Lung (tissue), 12 donors: ENCODE data around the gene KCNH6. TPM values are rescaled to one million over a fixed set of nuclear protein-coding genes. Genes with fewer than 3 reads are reported as not detected.

Experiments
- ATAC-seq: fragments of 200-7000 bp; cut with Tn5 transposase; one replicate; pipeline ENCODE4 v1.9.1; 2020; ENCODE audit warnings: moderate number of reproducible peaks; ENCODE audit not compliant: insufficient read depth, low FRiP score
- DNase-seq, 3 donors: peaks; one replicate each; pipeline ENCODE4 v3.0.0-alpha.2; 2013 to 2017
- H3K27ac ChIP-seq, 2 donors: one replicate each; pipeline ENCODE4 v1.5.1; 2013; ENCODE audit warnings: mild to moderate bottlenecking in 2 of 2, moderate library complexity in 2 of 2, control low read depth in 1 of 2, inconsistent platforms in 1 of 2, low read depth in 1 of 2, low read length in 1 of 2
- H3K27me3 ChIP-seq, 3 donors: one replicate each; pipeline ENCODE4 v1.5.1; 2013; ENCODE audit warnings: low read length in 2 of 3; ENCODE audit not compliant: control insufficient read depth in 3 of 3, insufficient read depth in 3 of 3
- H3K36me3 ChIP-seq, 4 donors: one replicate each; pipeline ENCODE4 v1.5.1; 2013; ENCODE audit warnings: low read length in 4 of 4, mild to moderate bottlenecking in 1 of 4, moderate library complexity in 1 of 4; ENCODE audit not compliant: control insufficient read depth in 4 of 4, insufficient read depth in 4 of 4
- H3K4me1 ChIP-seq, 5 donors: one replicate each; pipeline ENCODE4 v1.5.1; 2013; ENCODE audit warnings: low read length in 5 of 5, mild to moderate bottlenecking in 2 of 5, moderate library complexity in 1 of 5; ENCODE audit not compliant: control insufficient read depth in 5 of 5, insufficient read depth in 5 of 5
- H3K4me3 ChIP-seq: one replicate; pipeline ENCODE4 v1.5.1; 2013; ENCODE audit warnings: mild to moderate bottlenecking, control low read depth, moderate library complexity
- H3K9ac ChIP-seq, 2 donors: one replicate each; pipeline ENCODE4 v1.5.1; 2013; ENCODE audit warnings: low read length in 2 of 2, control low read depth in 1 of 2; ENCODE audit not compliant: insufficient read depth in 1 of 2
- H3K9me3 ChIP-seq, 4 donors: one replicate each; pipeline ENCODE4 v1.5.1; 2013; ENCODE audit warnings: low read length in 3 of 4, mild to moderate bottlenecking in 1 of 4, moderate library complexity in 1 of 4; ENCODE audit not compliant: control insufficient read depth in 4 of 4, insufficient read depth in 3 of 4
- WGBS, 2 donors: extraction: QIAGEN DNeasy Blood & Tissue Kit; methylation state at CpG; one replicate each; pipeline ENCODE4 v1.1.7; 2013; 5-methylcytosine and 5-hydroxymethylcytosine counted together
- polyA plus RNA-seq, 2 donors: library from polyadenylated mRNA; stranded (reverse); fragments of 200-250 nt; gene quantifications; one replicate each; pipeline ENCODE4 v1.2.1, GENCODE V29; 2013
- total RNA-seq, 2 donors: library from RNA; depleted of rRNA in 1 of 2; stranded (reverse); fragments of >200 nt in 1 of 2; gene quantifications; one replicate each; pipeline ENCODE4 v1.2.1, GENCODE V29; 2014 to 2021
- TF ChIP-seq, protein P1 (sequence below): IDR thresholded peaks from 2 replicates; pipeline ENCODE4 v1.5.1; 2012; ENCODE audit warnings: mild to moderate bottlenecking; ENCODE audit errors: control extremely low read depth, extremely low read depth
- donor health status: control.
- donor health status: control.
- donor health status: Bipolar disorder and iron deficiency.
- donor health status: healthy.
- donor health status: DM: yes; HTN: yes; CAD: no.

KCNH6 gene
- total and polyA plus RNA-seq, 4 donors = 0.05 to 1.6 (median 0.31) TPM

DNA sequence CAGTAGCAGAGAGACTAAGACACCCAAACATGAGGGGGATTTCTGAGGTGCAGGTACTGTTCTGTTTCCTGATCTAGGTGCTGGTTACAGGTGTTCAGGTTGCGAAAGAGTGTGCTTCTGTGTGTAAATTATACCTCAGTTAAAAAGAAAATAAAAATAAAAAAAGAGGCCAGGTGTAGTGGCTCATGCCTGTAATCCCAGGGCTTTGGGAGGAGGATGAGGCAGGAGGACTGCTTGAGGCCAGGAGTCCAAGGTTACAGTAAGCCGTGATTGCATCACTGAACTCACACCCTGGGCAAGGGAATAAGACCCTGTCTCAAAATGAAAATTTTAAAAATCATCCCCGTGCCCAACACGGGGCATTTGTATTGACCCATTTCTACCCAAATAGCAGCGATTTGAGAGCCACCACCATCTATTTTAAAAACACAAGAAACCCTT is 23.9 kb downstream of the KCNH6 start:
- ATAC-seq (no peak), DNase-seq (no peak)
- Histone ChIP-seq H3K9me3 (no peaks in the 10 kb centered on the region), H3K9ac (no peak overlapping the region), H3K4me3 (no peak overlapping the region), H3K27me3 (no peaks in the 10 kb centered on the region), H3K36me3 (no peaks in the 10 kb centered on the region), H3K4me1 (peaks cover 0 to 8% (median 4%) of the 10 kb centered on the region in 5 donors), H3K27ac (no peak overlapping the region)
- TF ChIP-seq, protein P1, sequence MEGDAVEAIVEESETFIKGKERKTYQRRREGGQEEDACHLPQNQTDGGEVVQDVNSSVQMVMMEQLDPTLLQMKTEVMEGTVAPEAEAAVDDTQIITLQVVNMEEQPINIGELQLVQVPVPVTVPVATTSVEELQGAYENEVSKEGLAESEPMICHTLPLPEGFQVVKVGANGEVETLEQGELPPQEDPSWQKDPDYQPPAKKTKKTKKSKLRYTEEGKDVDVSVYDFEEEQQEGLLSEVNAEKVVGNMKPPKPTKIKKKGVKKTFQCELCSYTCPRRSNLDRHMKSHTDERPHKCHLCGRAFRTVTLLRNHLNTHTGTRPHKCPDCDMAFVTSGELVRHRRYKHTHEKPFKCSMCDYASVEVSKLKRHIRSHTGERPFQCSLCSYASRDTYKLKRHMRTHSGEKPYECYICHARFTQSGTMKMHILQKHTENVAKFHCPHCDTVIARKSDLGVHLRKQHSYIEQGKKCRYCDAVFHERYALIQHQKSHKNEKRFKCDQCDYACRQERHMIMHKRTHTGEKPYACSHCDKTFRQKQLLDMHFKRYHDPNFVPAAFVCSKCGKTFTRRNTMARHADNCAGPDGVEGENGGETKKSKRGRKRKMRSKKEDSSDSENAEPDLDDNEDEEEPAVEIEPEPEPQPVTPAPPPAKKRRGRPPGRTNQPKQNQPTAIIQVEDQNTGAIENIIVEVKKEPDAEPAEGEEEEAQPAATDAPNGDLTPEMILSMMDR = no peak
- 71 to 72% methylated on average over 5 of the region's 5 CpGs for WGBS, 2 donors

DNA sequence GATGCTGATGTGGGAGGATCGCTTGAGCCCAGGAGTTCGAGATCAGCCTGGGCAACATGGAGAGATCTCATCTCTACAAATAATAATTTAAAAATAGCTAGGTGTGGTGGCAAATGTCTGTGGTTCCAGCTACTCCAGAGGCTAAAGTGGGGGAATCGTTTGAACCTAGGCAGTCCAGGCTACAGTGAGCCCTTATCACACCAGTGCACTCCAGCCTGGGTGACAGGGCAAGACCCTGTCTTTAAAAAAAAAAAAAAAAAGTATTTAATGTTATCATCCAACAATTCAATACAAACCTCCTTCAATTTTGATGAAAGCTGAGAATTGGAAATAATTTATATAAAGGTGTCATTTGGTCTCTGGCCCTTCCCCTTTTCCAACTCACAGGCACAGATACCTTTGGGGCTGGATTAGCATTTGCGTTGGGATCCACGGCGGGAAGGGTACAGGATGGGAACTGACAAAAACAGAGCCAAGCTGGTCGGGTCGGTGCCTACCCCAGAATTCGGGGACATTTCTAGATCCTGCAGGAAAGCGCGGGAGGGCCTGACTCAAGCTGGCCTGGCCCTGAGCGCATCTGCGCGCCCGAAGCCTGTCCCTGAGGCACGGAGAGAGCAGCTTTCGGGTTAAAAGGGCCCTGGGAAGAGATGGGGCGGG is 26.3 kb downstream of the KCNH6 start:
- 17% methylated on average over 18 of the region's 18 CpGs for WGBS, 2 donors

GRCh38 chr17:63549946-63550816 is 27.0 kb downstream of the KCNH6 start, which contains the start of gene DCAF7:
Gene DCAF7 (plus strand): TSS chr17:63550477. CDS start chr17:63550678, 201 bp downstream.
- WGBS, 2 donors = 0% methylated on average over 68 to 72 of the region's 72 CpGs

More for the DNA sequence above, 26.3 kb downstream of the KCNH6 start:
- Histone ChIP-seq H3K36me3 (peaks cover 0 to 3% (median 0%) of the 10 kb centered on the region in 4 donors), H3K9me3 (no peaks in the 10 kb centered on the region), H3K27me3 (no peaks in the 10 kb centered on the region), H3K9ac (peak overlapping the region; percentile 35 to 51), H3K4me3 (peak overlapping the region; percentile 54), H3K27ac (peak overlapping the region; percentile 88 to 89), H3K4me1 (peaks cover 5 to 19% (median 15%) of the 10 kb centered on the region in 5 donors)
- TF ChIP-seq, protein P1 = no peak
- ATAC-seq (peak; percentile 6), DNase-seq (no peak)

More at GRCh38 chr17:63549946-63550816, 27.0 kb downstream of the KCNH6 start, which contains the start of gene DCAF7:
- peak within 1 kb of the TSS; percentile 69 to 95 for H3K9ac ChIP-seq
- ATAC-seq (peak; percentile 98), DNase-seq (peak; percentile 100)
- H3K4me1 ChIP-seq = peaks cover 5 to 19% (median 15%) of the 10 kb centered on the region in 5 donors
- peak within 1 kb of the TSS; percentile 88 to 89 for H3K27ac ChIP-seq
- H3K4me3 ChIP-seq = peak within 1 kb of the TSS; percentile 75
- H3K9me3 ChIP-seq = no peaks in the 10 kb centered on the region
- TF ChIP-seq, protein P1 = no peak
- H3K36me3 ChIP-seq = peaks cover 0 to 3% (median 0%) of the 10 kb centered on the region in 4 donors
- H3K27me3 ChIP-seq = no peaks in the 10 kb centered on the region
